Smooth muscle cell (in vitro differentiated cells): Measurements from ENCODE around the gene ATP1A3. TPM values are rescaled to one million over a fixed set of nuclear protein-coding genes. Genes with fewer than 3 reads are reported as not detected.
"Not testable (repeated sequence)": the region's sequence is repeated elsewhere in the genome, so short reads cannot be mapped to it uniquely, and the experiment has no call there.

Experiments used
- DNase-seq: peaks from one replicate; lab custom pipeline; 2025; ENCODE audit not compliant: unreplicated experiment; lab: John Stamatoyannopoulos, UW
- H2AFZ ChIP-seq: fragments of 200-600 bp; sonication (generic); 2 replicates; pipeline ENCODE4 v1.6.0; 2016; ENCODE audit warnings: antibody characterized with exemption, low read depth, mild to moderate bottlenecking
- H3F3A ChIP-seq: fragments of 200-600 bp; sonication (generic); 2 replicates; pipeline ENCODE4 v1.6.0; 2017; ENCODE audit warnings: antibody characterized with exemption, low read depth
- H3K27ac ChIP-seq: fragments of 200-600 bp; sonication (generic); 2 replicates; pipeline ENCODE4 v1.5.1; 2016; ENCODE audit warnings: low read depth, mild to moderate bottlenecking
- H3K27me3 ChIP-seq: fragments of 200-600 bp; sonication (generic); 2 replicates; pipeline ENCODE4 v1.6.1; 2016; ENCODE audit warnings: low read depth, mild to moderate bottlenecking
- H3K36me3 ChIP-seq: fragments of 200-600 bp; sonication (generic); 2 replicates; pipeline ENCODE4 v1.5.1; 2016; ENCODE audit warnings: low read depth
- H3K4me1 ChIP-seq: fragments of 200-600 bp; sonication (generic); 2 replicates; pipeline ENCODE4 v1.5.1; 2016; ENCODE audit warnings: low read depth
- H3K4me2 ChIP-seq: fragments of 200-600 bp; sonication (generic); 2 replicates; pipeline ENCODE4 v1.6.0; 2016; ENCODE audit warnings: mild to moderate bottlenecking
- H3K4me3 ChIP-seq: fragments of 200-600 bp; sonication (generic); 2 replicates; pipeline ENCODE4 v1.5.1; 2016; ENCODE audit warnings: mild to moderate bottlenecking
- H3K79me2 ChIP-seq: fragments of 200-600 bp; sonication (generic); 2 replicates; pipeline ENCODE4 v1.6.0; 2016; ENCODE audit warnings: low read depth, mild to moderate bottlenecking
- H3K9ac ChIP-seq: fragments of 200-600 bp; sonication (generic); 2 replicates; pipeline ENCODE4 v1.6.0; 2016; ENCODE audit warnings: low read depth
- H3K9me3 ChIP-seq: fragments of 200-600 bp; sonication (generic); replicated peaks from 2 replicates; pipeline ENCODE4 v1.5.1; 2016; ENCODE audit warnings: low read depth
- H4K20me1 ChIP-seq: fragments of 200-600 bp; sonication (generic); 2 replicates; pipeline ENCODE4 v1.6.0; 2016; ENCODE audit warnings: low read depth
- WGBS: methylation state at CpG from one replicate; pipeline ENCODE4 v1.1.7; 2016; ENCODE audit warnings: low lambda C conversion rate; 5-methylcytosine and 5-hydroxymethylcytosine counted together
- polyA plus RNA-seq: library from polyadenylated mRNA; unstranded; fragments of >200 nt; fragmentation: Nextera tagmentation; extraction: Ambion mirVana; gene quantifications from 2 replicates; pipeline ENCODE4 v1.2.1, GENCODE V29; 2016
- total RNA-seq: library from RNA; depleted of rRNA; stranded (reverse); fragments of >200 nt; gene quantifications from 2 replicates; pipeline ENCODE4 v1.2.3, GENCODE V29; 2014
- TF ChIP-seq, protein P1 (sequence below): fragments of 200-600 bp; sonication (generic); IDR thresholded peaks from 2 replicates; pipeline ENCODE4 v1.5.1; 2017; ENCODE audit warnings: borderline replicate concordance, mild to moderate bottlenecking, antibody characterized with exemption; ENCODE audit not compliant: insufficient read depth, poor library complexity, severe bottlenecking

The ATP1A3 gene
- not detected in 2 replicates for total RNA-seq
- not detected in 2 replicates for polyA plus RNA-seq

DNA sequence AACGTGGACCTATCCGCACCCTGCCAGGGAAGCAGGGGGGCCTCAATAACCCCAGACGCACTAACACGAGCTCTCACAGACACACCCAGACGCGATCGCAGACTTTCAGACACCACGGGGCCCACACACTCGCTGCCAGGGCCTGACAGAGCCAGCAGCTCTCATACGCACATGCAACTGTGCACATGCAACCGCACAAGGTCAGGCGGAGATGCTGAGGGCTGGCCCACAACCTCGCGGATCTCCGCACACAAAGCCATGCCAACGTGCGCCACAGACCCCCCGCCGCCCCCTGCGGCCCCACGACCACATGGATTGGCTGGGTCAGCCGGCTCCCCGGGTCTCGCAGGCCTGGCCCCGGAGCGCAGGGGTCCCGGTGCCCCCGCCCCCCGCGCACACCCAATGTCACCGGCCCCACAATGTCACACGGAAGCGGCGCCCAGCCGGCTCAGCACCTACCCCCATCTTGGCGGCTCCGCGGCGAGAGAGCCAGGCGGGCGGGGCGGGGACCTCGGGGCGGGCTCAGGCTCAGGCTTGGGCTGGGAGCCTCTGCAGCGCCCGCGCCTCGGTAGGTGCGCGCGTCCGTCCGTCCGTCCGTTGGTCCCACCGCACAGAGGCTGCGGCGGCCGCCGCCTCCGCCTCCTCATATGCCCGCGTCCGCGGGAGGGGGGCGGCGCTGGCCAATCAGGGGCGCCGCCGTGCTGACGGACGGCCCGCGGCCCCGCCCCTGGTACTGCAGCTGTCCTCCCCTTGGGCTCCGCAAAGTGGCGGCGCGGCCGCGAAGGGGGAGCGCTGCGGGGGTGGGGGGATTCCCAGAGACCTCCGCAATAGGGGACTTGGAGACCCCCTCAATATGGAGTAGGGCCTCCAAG is at the start of gene ATP1A3:
Gene ATP1A3 (minus strand): TSS at position 619 of the 872 bp plus-strand sequence. CDS start 154 bp downstream, at position 465.
- no peak for DNase-seq
- Histone ChIP-seq H4K20me1 (no peaks in the 10 kb centered on the region), H3K79me2 (no peaks in the 10 kb centered on the region), H3K27ac (no peak within 1 kb of the TSS), H3K27me3 (peaks cover 72% of the 10 kb centered on the region), H3K9ac (no peak within 1 kb of the TSS), H3K4me1 (peaks cover 4% of the 10 kb centered on the region), H3K9me3 (no peaks in the 10 kb centered on the region), H3K36me3 (no peaks in the 10 kb centered on the region), H3K4me2 (peak within 1 kb of the TSS; percentile 92), H3F3A (no peaks in the 10 kb centered on the region), H3K4me3 (peak within 1 kb of the TSS; percentile 49), H2AFZ (no peak within 1 kb of the TSS)
- WGBS, result 6% methylated on average over 39 of the region's 84 CpGs
- TF ChIP-seq, protein P1, sequence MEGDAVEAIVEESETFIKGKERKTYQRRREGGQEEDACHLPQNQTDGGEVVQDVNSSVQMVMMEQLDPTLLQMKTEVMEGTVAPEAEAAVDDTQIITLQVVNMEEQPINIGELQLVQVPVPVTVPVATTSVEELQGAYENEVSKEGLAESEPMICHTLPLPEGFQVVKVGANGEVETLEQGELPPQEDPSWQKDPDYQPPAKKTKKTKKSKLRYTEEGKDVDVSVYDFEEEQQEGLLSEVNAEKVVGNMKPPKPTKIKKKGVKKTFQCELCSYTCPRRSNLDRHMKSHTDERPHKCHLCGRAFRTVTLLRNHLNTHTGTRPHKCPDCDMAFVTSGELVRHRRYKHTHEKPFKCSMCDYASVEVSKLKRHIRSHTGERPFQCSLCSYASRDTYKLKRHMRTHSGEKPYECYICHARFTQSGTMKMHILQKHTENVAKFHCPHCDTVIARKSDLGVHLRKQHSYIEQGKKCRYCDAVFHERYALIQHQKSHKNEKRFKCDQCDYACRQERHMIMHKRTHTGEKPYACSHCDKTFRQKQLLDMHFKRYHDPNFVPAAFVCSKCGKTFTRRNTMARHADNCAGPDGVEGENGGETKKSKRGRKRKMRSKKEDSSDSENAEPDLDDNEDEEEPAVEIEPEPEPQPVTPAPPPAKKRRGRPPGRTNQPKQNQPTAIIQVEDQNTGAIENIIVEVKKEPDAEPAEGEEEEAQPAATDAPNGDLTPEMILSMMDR, result no peak

DNA sequence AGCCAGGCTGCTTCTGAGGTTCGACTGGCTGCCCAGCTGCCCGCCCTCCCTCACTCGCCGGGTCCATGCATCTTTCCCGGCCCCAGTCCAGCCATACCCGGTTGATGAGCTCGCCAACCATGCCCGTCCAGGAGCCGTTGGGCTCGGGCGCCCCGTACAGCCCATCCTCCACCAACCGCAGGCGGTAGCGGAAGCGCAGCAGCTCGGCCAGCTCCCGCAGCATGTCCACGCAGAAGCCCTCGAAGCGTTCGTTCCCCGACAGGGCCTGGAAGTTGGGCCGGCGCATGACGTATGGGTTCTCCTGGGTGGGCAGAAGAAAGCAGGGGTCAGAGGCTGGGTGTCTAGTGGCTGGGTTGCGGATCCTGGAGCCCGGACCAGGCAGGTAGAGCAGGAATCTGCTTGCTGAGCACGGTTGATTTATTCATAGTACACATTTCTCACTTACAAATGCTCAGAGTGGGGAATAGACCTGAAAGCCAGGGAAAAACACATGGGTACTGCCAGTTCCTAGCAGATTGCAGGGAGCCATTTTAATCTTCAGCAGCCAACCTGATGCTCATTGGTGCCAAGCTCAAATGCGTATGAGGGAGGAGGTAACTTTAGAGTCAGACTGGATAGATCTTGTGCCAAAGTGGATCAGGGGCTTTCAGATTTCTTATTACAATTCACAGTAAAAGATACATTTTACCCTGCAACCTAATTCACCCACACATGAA is 48.6 kb upstream of the ATP1A3 start:
- H3K36me3 ChIP-seq, result no peaks in the 10 kb centered on the region
- H3F3A ChIP-seq, result no peaks in the 10 kb centered on the region
- H3K79me2 ChIP-seq, result no peaks in the 10 kb centered on the region
- H3K9ac ChIP-seq, result no peak overlapping the region
- no peak overlapping the region for H3K27ac ChIP-seq
- H3K9me3 ChIP-seq, result no peaks in the 10 kb centered on the region
- H4K20me1 ChIP-seq, result no peaks in the 10 kb centered on the region
- no peak for DNase-seq
- 96% methylated on average over 30 of the region's 30 CpGs for WGBS
- no peaks in the 10 kb centered on the region for H3K4me1 ChIP-seq
- H3K4me3 ChIP-seq, result no peak overlapping the region
- no peaks in the 10 kb centered on the region for H3K27me3 ChIP-seq
- H2AFZ ChIP-seq, result no peak overlapping the region
- H3K4me2 ChIP-seq, result no peak overlapping the region
- TF ChIP-seq, protein P1, result no peak

DNA sequence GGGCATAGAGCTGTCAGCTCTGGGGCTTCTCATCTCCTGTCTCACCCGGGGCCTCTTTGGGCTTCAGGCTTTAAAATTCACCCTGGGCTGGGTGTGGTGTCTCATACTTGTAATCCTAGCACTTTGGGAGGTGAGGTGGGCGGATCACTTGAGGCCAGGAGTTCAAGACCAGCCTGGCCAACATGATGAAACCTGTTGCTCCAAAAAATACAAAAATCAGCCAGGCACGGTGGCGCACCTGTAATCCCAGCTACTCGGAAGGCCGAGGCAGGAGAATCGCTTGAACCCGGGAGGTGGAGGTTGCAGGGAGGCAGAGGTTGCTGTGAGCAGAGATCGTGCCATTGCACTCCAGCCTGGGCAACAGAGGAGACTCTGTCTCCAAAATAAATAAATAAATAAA is 46.5 kb upstream of the ATP1A3 start:
- H3K27ac ChIP-seq, H3K9me3 ChIP-seq, H3K79me2 ChIP-seq, H3K4me1 ChIP-seq, H3K9ac ChIP-seq, H2AFZ ChIP-seq, H3K36me3 ChIP-seq, H3K4me3 ChIP-seq, H3F3A ChIP-seq, H3K4me2 ChIP-seq, H4K20me1 ChIP-seq, DNase-seq, H3K27me3 ChIP-seq: not testable (repeated sequence)
- 90% methylated on average over 9 of the region's 9 CpGs for WGBS

DNA sequence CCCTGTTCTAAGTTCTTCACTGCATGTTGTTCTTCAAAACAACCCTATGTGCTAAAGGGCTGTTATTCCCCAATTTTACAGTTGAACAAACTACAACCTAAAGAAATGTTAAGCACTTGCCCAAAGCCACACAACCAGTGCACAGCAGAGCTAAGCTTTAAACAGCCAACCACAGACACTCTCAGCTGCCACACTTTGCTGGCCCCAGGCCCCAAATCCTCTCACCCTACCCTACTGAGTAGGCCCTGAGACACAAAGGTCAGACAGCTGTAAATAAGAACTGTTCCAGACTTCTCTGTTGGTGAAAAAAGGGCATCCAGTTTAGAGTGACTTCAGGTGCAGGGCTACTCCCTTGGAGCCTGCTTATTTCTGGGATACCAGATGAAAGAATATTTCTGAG is 46.0 kb upstream of the ATP1A3 start:
- no peaks in the 10 kb centered on the region for H3K79me2 ChIP-seq
- H2AFZ ChIP-seq, result no peak overlapping the region
- H3F3A ChIP-seq, result no peaks in the 10 kb centered on the region
- H3K4me1 ChIP-seq, result no peaks in the 10 kb centered on the region
- no peaks in the 10 kb centered on the region for H3K36me3 ChIP-seq
- H3K9ac ChIP-seq, result no peak overlapping the region
- DNase-seq, result no peak
- no peaks in the 10 kb centered on the region for H3K9me3 ChIP-seq
- H3K4me2 ChIP-seq, result no peak overlapping the region
- H4K20me1 ChIP-seq, result no peaks in the 10 kb centered on the region
- no peaks in the 10 kb centered on the region for H3K27me3 ChIP-seq
- TF ChIP-seq, protein P1, result no peak
- no peak overlapping the region for H3K4me3 ChIP-seq
- no peak overlapping the region for H3K27ac ChIP-seq
